DOHH2 (cell line): Measurements from ENCODE around the gene INHBB.

ENCODE experiments used
- H3F3A ChIP-seq: fragments of 200-600 bp; sonication (generic), shearing (Covaris generic); 2 replicates; pipeline ENCODE4 v1.6.0; 2016; ENCODE audit warnings: antibody characterized with exemption, mild to moderate bottlenecking; ENCODE audit not compliant: control insufficient read depth, insufficient read depth
- H3K27ac ChIP-seq: fragments of 200-600 bp; sonication (generic); 2 replicates; pipeline ENCODE4 v1.5.1; 2014; ENCODE audit warnings: low read depth, mild to moderate bottlenecking, low read length, moderate library complexity
- H3K27me3 ChIP-seq: fragments of 200-600 bp; sonication (generic); 2 replicates; pipeline ENCODE4 v1.6.1; 2014; ENCODE audit warnings: mild to moderate bottlenecking, low read length, mixed read lengths; ENCODE audit not compliant: control insufficient read depth
- H3K36me3 ChIP-seq: fragments of 200-600 bp; sonication (generic); 2 replicates; pipeline ENCODE4 v1.6.1; 2014; ENCODE audit warnings: mild to moderate bottlenecking, low read length, moderate library complexity, mixed read lengths; ENCODE audit not compliant: control insufficient read depth
- H3K4me1 ChIP-seq: fragments of 200-600 bp; sonication (generic); 2 replicates; pipeline ENCODE4 v1.6.1; 2014; ENCODE audit warnings: mild to moderate bottlenecking, low read length, mixed read lengths; ENCODE audit not compliant: control insufficient read depth
- H3K4me2 ChIP-seq: fragments of 200-600 bp; sonication (generic); 2 replicates; pipeline ENCODE4 v1.6.0; 2014; ENCODE audit warnings: mild to moderate bottlenecking, low read length, moderate library complexity
- H3K4me3 ChIP-seq: fragments of 200-600 bp; sonication (generic); 2 replicates; pipeline ENCODE4 v1.5.1; 2014; ENCODE audit warnings: mild to moderate bottlenecking, low read length, mixed read lengths
- H3K79me2 ChIP-seq: fragments of 200-600 bp; sonication (generic); 2 replicates; pipeline ENCODE4 v1.6.1; 2014; ENCODE audit warnings: mild to moderate bottlenecking, low read length, mixed read lengths; ENCODE audit not compliant: control insufficient read depth
- H3K9me2 ChIP-seq: fragments of 200-600 bp; sonication (generic); replicated peaks from 2 replicates; pipeline ENCODE4 v1.6.1; 2014; ENCODE audit warnings: mild to moderate bottlenecking, low read length, mixed read lengths; ENCODE audit not compliant: control insufficient read depth
- H3K9me3 ChIP-seq: fragments of 200-600 bp; sonication (generic); 2 replicates; pipeline ENCODE4 v1.6.1; 2014; ENCODE audit warnings: antibody characterized with exemption, low read length, mixed read lengths; ENCODE audit not compliant: control insufficient read depth, insufficient read depth
- H4K20me1 ChIP-seq: fragments of 200-600 bp; sonication (generic); 2 replicates; pipeline ENCODE4 v1.6.0; 2014; ENCODE audit warnings: low read depth, mild to moderate bottlenecking, antibody characterized with exemption, low read length, moderate library complexity; ENCODE audit not compliant: control insufficient read depth, insufficient read depth
- CTCF ChIP-seq: fragments of 200-600 bp; sonication (generic); IDR thresholded peaks from one replicate; pipeline ENCODE4 v1.5.1; 2014; ENCODE audit warnings: antibody characterized with exemption, mild to moderate bottlenecking, low read depth, low read length; ENCODE audit not compliant: poor library complexity, severe bottlenecking
- EZH2phosphoT487 ChIP-seq: fragments of 200-600 bp; sonication (generic); IDR thresholded peaks from 2 replicates; pipeline ENCODE4 v1.6.1; 2017; ENCODE audit warnings: borderline replicate concordance, mild to moderate bottlenecking, antibody characterized with exemption, low read length, moderate library complexity, mixed read lengths

INHBB gene

GRCh38 chr2:120382541-120383144, 36.7 kb downstream of the INHBB start:
- Histone ChIP-seq H3K27me3 (no peaks in the 10 kb centered on the region), H3F3A (no peaks in the 10 kb centered on the region), H3K79me2 (no peaks in the 10 kb centered on the region)

GRCh38 chr2:120383191-120383590, 37.3 kb downstream of the INHBB start:
- H3K4me3 ChIP-seq, result no peak overlapping the region
- no peaks in the 10 kb centered on the region for H4K20me1 ChIP-seq
- no peaks in the 10 kb centered on the region for H3F3A ChIP-seq
- TF ChIP-seq CTCF (no peak), EZH2phosphoT487 (no peak)
- no peaks in the 10 kb centered on the region for H3K9me3 ChIP-seq
- H3K4me2 ChIP-seq, result no peak overlapping the region
- no peaks in the 10 kb centered on the region for H3K4me1 ChIP-seq
- H3K9me2 ChIP-seq, result no peaks in the 10 kb centered on the region
- no peak overlapping the region for H3K27ac ChIP-seq
- no peaks in the 10 kb centered on the region for H3K27me3 ChIP-seq
- no peaks in the 10 kb centered on the region for H3K36me3 ChIP-seq
- H3K79me2 ChIP-seq, result no peaks in the 10 kb centered on the region

More at GRCh38 chr2:120382541-120383144, 36.7 kb downstream of the INHBB start:
- Histone ChIP-seq H3K9me2 (no peaks in the 10 kb centered on the region), H3K9me3 (no peaks in the 10 kb centered on the region), H4K20me1 (no peaks in the 10 kb centered on the region), H3K4me3 (no peak overlapping the region), H3K4me2 (no peak overlapping the region), H3K27ac (no peak overlapping the region), H3K4me1 (no peaks in the 10 kb centered on the region), H3K36me3 (no peaks in the 10 kb centered on the region)
- TF ChIP-seq CTCF (no peak), EZH2phosphoT487 (no peak)

- TF ChIP-seq EZH2phosphoT487 (no peak), CTCF (no peak)
- Histone ChIP-seq H3K79me2 (no peaks in the 10 kb centered on the region), H3K27ac (no peak overlapping the region), H3K4me1 (no peaks in the 10 kb centered on the region), H4K20me1 (no peaks in the 10 kb centered on the region), H3K9me2 (no peaks in the 10 kb centered on the region), H3K9me3 (no peaks in the 10 kb centered on the region), H3F3A (no peaks in the 10 kb centered on the region), H3K27me3 (no peaks in the 10 kb centered on the region), H3K4me3 (no peak overlapping the region), H3K4me2 (no peak overlapping the region), H3K36me3 (no peaks in the 10 kb centered on the region)
Observed at GRCh38 chr2:120383631-120384340, 37.9 kb downstream of the INHBB start.
